ENCODE data around the gene DENND1A.

The DENND1A gene

GRCh38 chr9:123617286-123617685 is 312.6 kb downstream of the DENND1A start:
- no peak for DNase-seq (ENCODE audit: low read depth, low spot score)

GRCh38 chr9:123616707-123617106 is 313.2 kb downstream of the DENND1A start:
- DNase-seq (ENCODE audit: low read depth, low spot score), result no peak

- no peak for DNase-seq (ENCODE audit: low read depth, low spot score)
Measured at GRCh38 chr9:123615381-123615780, 314.5 kb downstream of the DENND1A start.

- no peak for DNase-seq (ENCODE audit: low read depth, low spot score)
Measured at GRCh38 chr9:123614306-123615263, 315.3 kb downstream of the DENND1A start.

GRCh38 chr9:123611226-123611625 is 318.7 kb downstream of the DENND1A start:
- DNase-seq (ENCODE audit: low read depth, low spot score), result no peak

GRCh38 chr9:123609844-123610243 is 320.1 kb downstream of the DENND1A start:
- DNase-seq (ENCODE audit: low read depth, low spot score), result no peak

- no peak for DNase-seq (ENCODE audit: low read depth, low spot score)
Measured at GRCh38 chr9:123608104-123608503, 321.8 kb downstream of the DENND1A start.

DNA sequence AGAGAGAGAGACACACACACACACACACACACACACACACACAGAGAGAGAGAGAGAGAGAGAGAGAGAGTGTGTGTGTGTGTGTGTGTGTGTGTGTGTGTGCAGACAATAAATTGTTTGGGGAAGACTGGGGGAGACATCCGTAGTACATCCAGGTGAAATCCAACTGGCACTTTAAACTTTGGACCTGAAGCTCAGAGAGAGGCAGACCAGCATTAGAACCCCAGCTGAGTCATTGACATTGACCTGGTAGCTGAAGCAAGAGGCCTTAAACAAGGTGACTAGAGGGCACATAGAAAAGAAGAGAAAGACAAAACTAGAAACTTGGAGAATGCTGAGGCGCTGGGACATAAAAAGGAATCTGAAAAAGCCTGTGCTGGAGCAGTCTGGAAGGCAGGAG is 322.4 kb downstream of the DENND1A start:
- DNase-seq (ENCODE audit: low read depth, low spot score), result no peak

GRCh38 chr9:123606141-123606540 is 323.8 kb downstream of the DENND1A start:
- no peak for DNase-seq (ENCODE audit: low read depth, low spot score)

DNA sequence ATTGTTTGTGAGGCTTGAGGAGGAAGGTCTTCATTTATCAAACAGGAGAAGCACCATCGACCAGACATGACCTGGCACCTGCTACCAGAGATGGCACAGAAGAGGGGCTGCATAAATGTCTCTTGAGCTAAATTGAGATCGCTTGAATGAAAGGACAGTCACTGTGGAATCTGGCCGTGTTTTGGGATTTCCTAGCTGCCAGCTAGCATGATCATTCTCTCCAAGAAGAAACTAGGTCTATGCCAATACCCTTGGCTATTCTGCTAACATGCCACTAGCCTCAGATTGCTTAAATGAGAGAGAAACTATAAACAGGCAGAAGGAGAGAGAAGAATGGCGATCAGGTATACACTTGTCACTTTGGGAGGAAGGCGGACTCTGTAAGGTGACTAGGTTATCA is 324.6 kb downstream of the DENND1A start:
- DNase-seq (ENCODE audit: low read depth, low spot score), result no peak

DNA sequence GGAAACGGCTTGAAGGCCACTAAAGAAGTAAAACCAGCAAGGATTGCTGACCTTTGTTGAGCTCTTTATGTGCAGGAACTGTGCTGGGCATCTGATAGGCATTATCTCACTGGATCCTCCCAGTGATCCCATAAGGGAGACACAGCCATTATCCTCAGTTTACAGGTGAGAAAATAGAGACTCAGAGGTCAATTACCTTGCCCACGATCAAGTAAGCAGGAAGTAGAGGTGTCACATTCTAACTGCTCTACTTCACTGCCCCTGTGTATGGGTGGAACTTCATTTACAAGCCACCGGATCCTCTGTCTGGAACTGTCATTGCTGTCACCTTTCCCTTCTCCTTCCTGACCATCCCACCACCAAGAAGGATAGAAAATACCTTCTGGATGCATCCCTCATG is 325.1 kb downstream of the DENND1A start:
- DNase-seq (ENCODE audit: low read depth, low spot score), result no peak

- no peak for DNase-seq (ENCODE audit: low read depth, low spot score)
Measured at GRCh38 chr9:123601828-123602227, 328.1 kb downstream of the DENND1A start.

GRCh38 chr9:123599781-123600180 is 330.1 kb downstream of the DENND1A start:
- DNase-seq (ENCODE audit: low read depth, low spot score), result no peak

DNA sequence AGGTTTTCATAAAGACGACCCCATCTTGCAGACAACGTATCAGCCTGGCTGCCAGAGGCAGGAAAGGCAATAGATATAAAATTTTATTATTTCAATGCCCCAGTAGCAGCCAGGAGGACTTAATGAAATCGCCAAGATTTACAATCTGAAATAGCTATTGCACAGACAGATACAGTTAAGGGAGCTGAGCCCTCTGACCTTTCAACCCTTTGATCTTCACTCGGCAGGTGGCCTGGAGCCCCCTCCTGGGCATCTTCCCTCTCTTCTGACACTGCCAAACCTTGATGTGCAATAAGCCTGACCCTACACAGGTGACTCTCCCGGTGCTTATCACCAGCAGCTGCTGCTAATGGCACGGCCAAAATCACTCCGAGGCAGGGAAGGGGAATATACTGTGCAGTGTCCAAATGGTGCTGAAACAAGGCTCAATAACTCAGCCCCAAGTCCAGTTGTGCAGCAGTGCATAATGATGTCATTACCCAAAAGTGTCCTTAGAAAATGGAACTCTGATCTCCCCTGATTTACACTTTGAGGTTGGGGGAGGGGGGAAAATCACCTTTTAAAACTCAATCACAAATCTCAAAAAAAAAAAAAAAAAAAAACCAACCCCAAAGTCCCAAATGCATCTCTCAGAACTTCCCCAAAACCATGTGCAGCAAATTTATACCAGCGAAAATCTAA is 331.9 kb downstream of the DENND1A start:
- DNase-seq (ENCODE audit: low read depth, low spot score), result no peak

- no peak for DNase-seq (ENCODE audit: low read depth, low spot score)
Measured at GRCh38 chr9:123597048-123597447, 332.9 kb downstream of the DENND1A start.

DNA sequence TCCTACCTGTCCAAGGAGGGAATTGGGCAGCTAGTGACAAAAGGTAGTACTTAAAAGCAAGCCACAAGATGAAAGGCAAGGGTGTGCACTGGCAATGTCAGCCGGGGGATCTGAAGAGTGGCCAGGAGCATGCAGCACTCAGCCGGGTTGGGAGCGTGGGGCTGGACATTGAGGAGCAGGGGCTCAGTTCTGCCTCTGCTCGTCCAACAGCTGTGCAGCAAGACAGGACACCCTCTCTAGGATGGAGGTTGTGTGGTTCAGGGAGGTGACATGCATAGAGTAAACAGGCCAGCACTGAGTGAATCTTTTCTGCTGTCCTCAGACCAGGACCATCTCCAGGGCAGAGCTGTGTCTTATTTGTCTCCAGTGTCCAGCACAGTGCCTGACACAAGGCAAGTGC is 338.6 kb downstream of the DENND1A start:
- no peak for DNase-seq (ENCODE audit: low read depth, low spot score)

- no peak for DNase-seq (ENCODE audit: low read depth, low spot score)
Measured at GRCh38 chr9:123590499-123590898, 339.4 kb downstream of the DENND1A start.

GRCh38 chr9:123589361-123590239 is 340.3 kb downstream of the DENND1A start:
- no peak for DNase-seq (ENCODE audit: low read depth, low spot score)

GRCh38 chr9:123586275-123586674 is 343.7 kb downstream of the DENND1A start:
- no peak for DNase-seq (ENCODE audit: low read depth, low spot score)

DNA sequence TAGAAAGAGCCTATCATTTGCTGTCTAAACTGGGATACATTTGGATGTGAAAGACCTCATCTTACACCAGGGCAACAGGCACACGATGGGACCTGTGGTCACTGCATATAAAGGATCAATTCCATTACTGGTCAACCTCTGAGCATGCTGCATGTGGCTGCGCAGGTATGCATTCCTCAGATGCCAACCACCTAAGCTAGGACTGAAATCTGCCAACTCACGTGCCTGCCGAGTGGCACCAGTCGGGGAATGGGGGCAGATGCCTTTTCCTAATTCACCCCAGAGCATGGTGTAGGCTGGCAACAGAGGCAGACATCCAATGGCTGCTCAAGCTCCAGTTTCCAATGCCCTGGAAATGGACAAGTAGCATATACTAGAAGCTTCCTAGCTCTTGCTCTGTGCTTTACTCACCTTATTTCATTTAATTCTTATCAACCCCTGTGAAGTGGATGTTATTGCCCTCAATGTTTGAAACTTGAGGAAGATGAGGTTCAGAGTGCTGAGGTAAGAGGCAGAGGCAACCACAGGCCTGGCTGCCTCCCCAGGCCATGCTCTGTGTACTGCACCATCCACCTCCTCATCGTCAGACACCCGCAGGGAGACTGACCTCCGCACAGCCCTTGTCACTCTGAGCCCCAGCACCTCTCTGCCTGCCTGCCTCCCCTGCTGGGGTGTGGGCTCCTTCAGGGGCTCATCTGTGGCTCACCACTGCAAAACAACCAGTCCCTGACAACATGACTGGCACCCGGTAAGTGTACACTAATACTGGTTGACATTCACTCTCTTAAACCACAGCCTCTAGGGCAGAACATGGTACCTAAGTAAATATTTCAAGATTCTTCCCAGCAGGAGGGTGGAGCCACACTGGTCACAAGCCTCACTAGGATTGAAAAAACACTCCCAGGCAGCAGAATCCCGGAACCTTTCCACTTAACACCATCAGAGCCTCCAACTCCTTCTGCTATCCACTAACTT is 345.4 kb downstream of the DENND1A start:
- DNase-seq (ENCODE audit: low read depth, low spot score), result no peak

- no peak for DNase-seq (ENCODE audit: low read depth, low spot score)
Measured at GRCh38 chr9:123583646-123584045, 346.3 kb downstream of the DENND1A start.
